Thoracic aorta (tissue), 2 donors: ENCODE measurements around the gene VASH1. TPM values are rescaled to one million over a fixed set of nuclear protein-coding genes. Genes with fewer than 3 reads are reported as not detected.
A peak's percentile ranks its signal among the peaks of the same experiment; 100 is the strongest.

ENCODE experiments used
- ATAC-seq: fragments of 150-250 bp; one replicate; pipeline ENCODE4 v1.8.0; 2017; ENCODE audit warnings: low read depth; ENCODE audit not compliant: insufficient number of reproducible peaks, low FRiP score
- DNase-seq: peaks from one replicate; pipeline ENCODE4 v3.0.0-alpha.2; 2020; ENCODE audit warnings: low spot score
- H3K27ac ChIP-seq, 2 donors: fragments of 200-600 bp; sonication (generic); 1 replicate in 1 of 2; 2 replicates in 1 of 2; pipeline ENCODE4 v1.5.1; 2016; ENCODE audit warnings: mild to moderate bottlenecking in 2 of 2, moderate library complexity in 2 of 2
- H3K27me3 ChIP-seq: fragments of 200-600 bp; sonication (generic); replicated peaks from 2 replicates; pipeline ENCODE4 v1.6.0; 2016; ENCODE audit warnings: mild to moderate bottlenecking; ENCODE audit not compliant: insufficient read depth
- H3K36me3 ChIP-seq: fragments of 200-600 bp; sonication (generic); one replicate; pipeline ENCODE4 v1.5.1; 2016
- H3K4me1 ChIP-seq, 2 donors: fragments of 200-600 bp; sonication (generic); 1 replicate in 1 of 2; 2 replicates in 1 of 2; pipeline versions ENCODE4 v1.5.1 to v1.6.0; 2016; ENCODE audit warnings: low read depth in 2 of 2, mild to moderate bottlenecking in 1 of 2; ENCODE audit not compliant: control insufficient read depth in 1 of 2
- H3K4me3 ChIP-seq: fragments of 200-600 bp; sonication (generic); 2 replicates; pipeline ENCODE4 v1.5.1; 2016; ENCODE audit warnings: mild to moderate bottlenecking
- H3K9me3 ChIP-seq: fragments of 200-600 bp; sonication (generic); 2 replicates; pipeline ENCODE4 v1.5.1; 2016
- total RNA-seq, 2 donors: library from RNA; depleted of rRNA; stranded (reverse); fragments of >200 nt; gene quantifications; one replicate each; pipeline versions ENCODE4 v1.1.0 to v1.2.3, GENCODE V29; 2016
- TF ChIP-seq, protein P1 (sequence below): fragments of 200-600 bp; sonication (generic); IDR thresholded peaks from one replicate; pipeline ENCODE4 v1.5.1; 2019; ENCODE audit warnings: antibody characterized with exemption

The VASH1 gene
- total RNA-seq, 2 donors from 2014 or later, result 21.5 to 27.7 TPM

DNA sequence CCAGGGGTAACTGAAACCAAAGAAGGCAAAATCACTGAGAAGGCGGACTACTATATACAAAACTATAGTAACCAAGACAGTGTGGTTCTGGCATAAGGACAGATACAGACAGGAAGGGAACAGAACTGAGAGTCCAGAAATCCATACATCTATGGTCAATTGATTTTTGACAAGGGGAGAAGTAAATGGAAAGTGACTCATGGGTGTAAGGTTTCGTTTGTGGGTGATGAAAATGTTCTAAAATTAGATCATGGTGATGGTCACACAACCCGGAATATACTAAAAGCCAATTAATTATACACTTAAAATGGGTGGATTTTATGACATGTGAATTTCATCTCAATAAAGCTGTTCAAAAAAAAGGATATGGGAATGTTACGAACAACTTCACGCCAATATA, 32.7 kb downstream of the VASH1 start:
- TF ChIP-seq, protein P1, sequence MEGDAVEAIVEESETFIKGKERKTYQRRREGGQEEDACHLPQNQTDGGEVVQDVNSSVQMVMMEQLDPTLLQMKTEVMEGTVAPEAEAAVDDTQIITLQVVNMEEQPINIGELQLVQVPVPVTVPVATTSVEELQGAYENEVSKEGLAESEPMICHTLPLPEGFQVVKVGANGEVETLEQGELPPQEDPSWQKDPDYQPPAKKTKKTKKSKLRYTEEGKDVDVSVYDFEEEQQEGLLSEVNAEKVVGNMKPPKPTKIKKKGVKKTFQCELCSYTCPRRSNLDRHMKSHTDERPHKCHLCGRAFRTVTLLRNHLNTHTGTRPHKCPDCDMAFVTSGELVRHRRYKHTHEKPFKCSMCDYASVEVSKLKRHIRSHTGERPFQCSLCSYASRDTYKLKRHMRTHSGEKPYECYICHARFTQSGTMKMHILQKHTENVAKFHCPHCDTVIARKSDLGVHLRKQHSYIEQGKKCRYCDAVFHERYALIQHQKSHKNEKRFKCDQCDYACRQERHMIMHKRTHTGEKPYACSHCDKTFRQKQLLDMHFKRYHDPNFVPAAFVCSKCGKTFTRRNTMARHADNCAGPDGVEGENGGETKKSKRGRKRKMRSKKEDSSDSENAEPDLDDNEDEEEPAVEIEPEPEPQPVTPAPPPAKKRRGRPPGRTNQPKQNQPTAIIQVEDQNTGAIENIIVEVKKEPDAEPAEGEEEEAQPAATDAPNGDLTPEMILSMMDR, result no peak
- H3K27ac ChIP-seq, result no peak overlapping the region
- ATAC-seq (no peak), DNase-seq (no peak)
- peaks cover 14% of the 10 kb centered on the region for H3K36me3 ChIP-seq
- no peak overlapping the region for H3K4me3 ChIP-seq
- H3K4me1 ChIP-seq, result no peaks in the 10 kb centered on the region
- H3K9me3 ChIP-seq, result no peaks in the 10 kb centered on the region
- no peaks in the 10 kb centered on the region for H3K27me3 ChIP-seq

DNA sequence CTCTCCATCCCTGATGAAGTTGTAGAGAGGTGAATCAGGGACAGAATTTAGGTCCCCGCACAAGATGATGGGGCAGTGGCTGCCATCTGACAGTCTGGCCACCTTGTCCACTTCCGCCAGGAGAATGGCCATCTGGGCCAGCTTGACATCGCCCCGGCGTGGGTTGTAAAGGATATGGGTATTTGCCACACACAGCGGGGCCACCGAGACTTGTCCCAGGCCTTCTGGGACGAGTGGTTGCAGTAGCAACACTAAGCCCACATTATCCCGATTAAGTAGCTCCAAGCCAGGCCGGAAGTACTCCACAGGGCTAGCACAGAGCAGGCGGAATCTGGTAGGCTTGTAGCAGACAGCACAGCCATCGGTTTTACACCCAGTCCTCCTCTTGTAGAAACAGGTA, 45.2 kb downstream of the VASH1 start:
- Histone ChIP-seq H3K27ac (no peak overlapping the region), H3K4me3 (no peak overlapping the region), H3K36me3 (peaks cover 41% of the 10 kb centered on the region), H3K4me1 (peaks cover 4 to 9% of the 10 kb centered on the region in 2 donors), H3K9me3 (no peaks in the 10 kb centered on the region), H3K27me3 (no peaks in the 10 kb centered on the region)
- TF ChIP-seq, protein P1, result no peak
- ATAC-seq, result no peak
- no peak for DNase-seq

DNA sequence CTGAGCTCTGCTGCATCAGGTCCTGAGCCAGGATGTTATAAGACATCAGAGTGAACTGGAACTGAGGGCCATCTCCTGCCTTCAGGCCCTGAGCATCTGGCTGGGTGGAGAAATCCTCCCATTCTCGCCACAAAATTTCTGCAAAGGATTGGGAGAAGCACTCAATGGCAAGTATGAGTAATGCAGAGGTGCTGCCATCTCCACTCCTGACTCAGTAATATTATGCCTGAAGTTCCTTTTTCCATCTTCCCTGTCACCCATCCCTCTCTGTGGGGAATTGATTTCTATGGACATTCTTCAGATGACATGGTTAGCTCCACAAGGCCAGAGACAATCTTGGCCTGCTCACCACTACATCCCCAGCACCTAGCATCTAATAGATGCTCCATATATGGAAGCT, 46.7 kb downstream of the VASH1 start:
- Histone ChIP-seq H3K36me3 (peaks cover 32% of the 10 kb centered on the region), H3K4me1 (peaks cover 8 to 16% of the 10 kb centered on the region in 2 donors), H3K27me3 (no peaks in the 10 kb centered on the region), H3K4me3 (no peak overlapping the region), H3K9me3 (no peaks in the 10 kb centered on the region), H3K27ac (no peak overlapping the region)
- ATAC-seq, result no peak
- no peak for DNase-seq
- TF ChIP-seq, protein P1, result no peak

DNA sequence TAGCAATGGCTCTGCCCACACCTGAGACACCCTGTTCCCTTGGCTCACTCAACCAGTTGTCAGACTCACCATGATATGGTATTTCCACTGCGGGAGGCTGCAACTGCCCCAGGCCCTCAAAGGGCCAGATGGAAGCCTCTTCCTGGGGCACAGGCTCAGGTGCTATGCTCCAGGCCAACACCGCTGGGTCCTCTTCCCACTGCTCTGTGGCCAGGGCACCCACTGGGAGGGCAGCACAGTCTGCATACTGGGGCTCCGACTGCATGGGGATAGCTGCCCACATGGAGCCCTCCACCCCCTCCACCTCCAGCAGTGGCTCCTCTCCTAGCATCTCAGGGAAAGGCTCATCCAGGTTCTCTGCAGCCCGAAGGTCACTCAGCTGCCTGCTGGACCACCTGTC, 47.7 kb downstream of the VASH1 start:
- no peak overlapping the region for H3K4me3 ChIP-seq
- no peak for ATAC-seq
- no peaks in the 10 kb centered on the region for H3K9me3 ChIP-seq
- H3K27me3 ChIP-seq, result no peaks in the 10 kb centered on the region
- peaks cover 12 to 19% of the 10 kb centered on the region in 2 donors for H3K4me1 ChIP-seq
- H3K27ac ChIP-seq, result no peak overlapping the region
- TF ChIP-seq, protein P1, result no peak
- no peak for DNase-seq
- H3K36me3 ChIP-seq, result peaks cover 23% of the 10 kb centered on the region

DNA sequence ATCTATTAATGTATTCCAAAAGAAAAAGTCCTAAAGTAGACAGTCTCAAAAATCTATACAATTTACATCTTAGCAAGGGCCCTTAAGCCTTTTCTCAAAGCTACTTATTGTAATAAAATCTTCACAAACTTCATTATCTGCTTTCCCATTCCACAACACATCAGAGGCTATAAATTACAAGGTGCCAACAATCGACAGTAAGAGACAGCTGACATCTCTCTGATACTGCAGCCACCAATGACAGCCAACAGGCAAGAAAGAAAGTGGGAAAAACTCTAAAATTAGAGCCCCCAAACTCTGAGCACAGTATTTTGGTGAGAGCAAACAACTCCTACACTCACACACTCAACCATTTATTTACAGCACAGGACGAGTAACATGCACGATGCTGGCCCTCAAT, 49.3 kb downstream of the VASH1 start:
- no peak overlapping the region for H3K27ac ChIP-seq
- TF ChIP-seq, protein P1, result no peak
- no peak for ATAC-seq
- peaks cover 15% of the 10 kb centered on the region for H3K36me3 ChIP-seq
- no peaks in the 10 kb centered on the region for H3K27me3 ChIP-seq
- peak overlapping the region; percentile 94 for H3K4me3 ChIP-seq
- no peak for DNase-seq
- peaks cover 12 to 19% of the 10 kb centered on the region in 2 donors for H3K4me1 ChIP-seq
- H3K9me3 ChIP-seq, result no peaks in the 10 kb centered on the region
